Measurements from ENCODE around the gene RGS18. TPM values are rescaled to one million over a fixed set of nuclear protein-coding genes. Genes with fewer than 3 reads are reported as not detected.

The RGS18 gene
- total and polyA plus RNA-seq, 2 experiments from 2014 or later, result not detected

DNA sequence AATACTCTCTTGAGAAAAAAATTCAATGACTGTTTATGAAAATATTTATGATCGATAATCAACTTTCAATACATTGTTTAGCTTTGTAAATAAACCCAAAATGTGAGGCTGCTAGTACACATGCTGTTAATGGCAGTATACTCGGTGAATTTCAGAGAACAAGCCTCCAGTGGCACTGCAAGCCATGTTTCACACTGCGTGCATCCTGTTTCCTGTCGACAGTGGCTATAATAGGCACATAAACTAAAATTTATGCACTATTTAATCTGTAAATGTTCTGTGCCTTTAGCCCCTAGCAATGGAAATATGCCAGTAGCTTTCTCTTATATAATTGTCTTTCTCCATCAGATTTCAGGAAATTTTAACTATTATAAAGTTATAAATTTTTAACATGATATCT is 26.3 kb upstream of the RGS18 start (continued):
- TF ChIP-seq CTCF (conservative IDR thresholded peaks at IDR 0.05; ENCODE audit: low read depth in 2 of 2) (no peak), CREB1 (CRISPR knock-in tag; IDR thresholded peaks at IDR 0.05; ENCODE audit: low read depth) (no peak), STAT1 (IDR thresholded peaks at IDR 0.05; ENCODE audit: unreplicated experiment) (no peak), EZH2phosphoT487 (IDR thresholded peaks at IDR 0.05; ENCODE audit: unreplicated experiment) (no peak), ETS1 (IDR thresholded peaks at IDR 0.05) (no peak), ZNF114 (CRISPR knock-in tag; IDR thresholded peaks at IDR 0.05) (no peak), NANOG (IDR thresholded peaks at IDR 0.05; ENCODE audit: borderline replicate concordance) (no peak), POLR2AphosphoS5 (IDR thresholded peaks at IDR 0.05; ENCODE audit: low read depth) (no peak), JUNB (IDR thresholded peaks at IDR 0.05; ENCODE audit: unreplicated experiment) (no peak)
- TF ChIP-seq, protein P1, sequence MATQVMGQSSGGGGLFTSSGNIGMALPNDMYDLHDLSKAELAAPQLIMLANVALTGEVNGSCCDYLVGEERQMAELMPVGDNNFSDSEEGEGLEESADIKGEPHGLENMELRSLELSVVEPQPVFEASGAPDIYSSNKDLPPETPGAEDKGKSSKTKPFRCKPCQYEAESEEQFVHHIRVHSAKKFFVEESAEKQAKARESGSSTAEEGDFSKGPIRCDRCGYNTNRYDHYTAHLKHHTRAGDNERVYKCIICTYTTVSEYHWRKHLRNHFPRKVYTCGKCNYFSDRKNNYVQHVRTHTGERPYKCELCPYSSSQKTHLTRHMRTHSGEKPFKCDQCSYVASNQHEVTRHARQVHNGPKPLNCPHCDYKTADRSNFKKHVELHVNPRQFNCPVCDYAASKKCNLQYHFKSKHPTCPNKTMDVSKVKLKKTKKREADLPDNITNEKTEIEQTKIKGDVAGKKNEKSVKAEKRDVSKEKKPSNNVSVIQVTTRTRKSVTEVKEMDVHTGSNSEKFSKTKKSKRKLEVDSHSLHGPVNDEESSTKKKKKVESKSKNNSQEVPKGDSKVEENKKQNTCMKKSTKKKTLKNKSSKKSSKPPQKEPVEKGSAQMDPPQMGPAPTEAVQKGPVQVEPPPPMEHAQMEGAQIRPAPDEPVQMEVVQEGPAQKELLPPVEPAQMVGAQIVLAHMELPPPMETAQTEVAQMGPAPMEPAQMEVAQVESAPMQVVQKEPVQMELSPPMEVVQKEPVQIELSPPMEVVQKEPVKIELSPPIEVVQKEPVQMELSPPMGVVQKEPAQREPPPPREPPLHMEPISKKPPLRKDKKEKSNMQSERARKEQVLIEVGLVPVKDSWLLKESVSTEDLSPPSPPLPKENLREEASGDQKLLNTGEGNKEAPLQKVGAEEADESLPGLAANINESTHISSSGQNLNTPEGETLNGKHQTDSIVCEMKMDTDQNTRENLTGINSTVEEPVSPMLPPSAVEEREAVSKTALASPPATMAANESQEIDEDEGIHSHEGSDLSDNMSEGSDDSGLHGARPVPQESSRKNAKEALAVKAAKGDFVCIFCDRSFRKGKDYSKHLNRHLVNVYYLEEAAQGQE (IDR thresholded peaks at IDR 0.05; ENCODE audit: unreplicated experiment), result no peak

- H2AFZ ChIP-seq, result no peak overlapping the region
- no peak overlapping the region for H3K4me3 Mint-ChIP-seq
- no peak overlapping the region for H3K27ac ChIP-seq (ENCODE audit: low read depth)
- peaks cover 11% of the 10 kb centered on the region; the same call in 1 of the 2 replicates for H3K9me2 ChIP-seq (ENCODE audit: insufficient read depth)
- H3F3A ChIP-seq (replicated peaks; ENCODE audit: low read depth), result no peaks in the 10 kb centered on the region
- peaks cover 3% of the 10 kb centered on the region; the same call in 1 of the 3 replicates for H3K36me3 Mint-ChIP-seq (ENCODE audit: low read depth)
- no peaks in the 10 kb centered on the region for H4K20me1 ChIP-seq (replicated peaks; ENCODE audit: insufficient read depth)
- peaks cover 4% of the 10 kb centered on the region; the same call in 2 of the 3 replicates for H3K9me3 Mint-ChIP-seq
- no peak overlapping the region for H3K27ac Mint-ChIP-seq
- no peaks in the 10 kb centered on the region for H3K79me2 ChIP-seq (replicated peaks; ENCODE audit: insufficient read depth)
- ATAC-seq (no peak), DNase-seq (ENCODE audit: low spot score) (no peak)
- H3K4me1 Mint-ChIP-seq, result no peaks in the 10 kb centered on the region; the same call in 2 of the 3 replicates
- H3K4me1 ChIP-seq (ENCODE audit: insufficient read depth), result no peaks in the 10 kb centered on the region
- H3K27me3 Mint-ChIP-seq (ENCODE audit: insufficient read depth, low read depth, poor library complexity), result no peaks in the 10 kb centered on the region
- H3K4me3 ChIP-seq, result no peak overlapping the region
- no peaks in the 10 kb centered on the region for H3K36me3 ChIP-seq (ENCODE audit: insufficient read depth)
- H3K27me3 ChIP-seq (ENCODE audit: insufficient read depth), result no peaks in the 10 kb centered on the region
- no peak overlapping the region for H3K4me2 ChIP-seq
- TF ChIP-seq EZH2 (IDR thresholded peaks at IDR 0.05; ENCODE audit: low read depth, unreplicated experiment) (no peak), CREB1 (CRISPR knock-in tag; IDR thresholded peaks at IDR 0.05; ENCODE audit: low read depth) (no peak), NANOG (IDR thresholded peaks at IDR 0.05; ENCODE audit: borderline replicate concordance) (no peak)
- TF ChIP-seq, protein P1 (IDR thresholded peaks at IDR 0.05; ENCODE audit: unreplicated experiment), result no peak
These were observed 24.8 kb upstream of the RGS18 start for GRCh38 chr1:192133350-192133926.
